HG03135 (cell line): ENCODE results near the gene HSPB1.
"Not testable (repeated sequence)": the region's sequence is repeated elsewhere in the genome, so short reads cannot be mapped to it uniquely, and the experiment has no call there.

Experiments
- ATAC-seq: cut with Tn5 transposase; IDR thresholded peaks from one replicate; pipeline ENCODE4 v1.9.1; 2021; ENCODE audit warnings: mild to moderate bottlenecking, moderate library complexity; ENCODE audit not compliant: unreplicated experiment

HSPB1 gene

DNA sequence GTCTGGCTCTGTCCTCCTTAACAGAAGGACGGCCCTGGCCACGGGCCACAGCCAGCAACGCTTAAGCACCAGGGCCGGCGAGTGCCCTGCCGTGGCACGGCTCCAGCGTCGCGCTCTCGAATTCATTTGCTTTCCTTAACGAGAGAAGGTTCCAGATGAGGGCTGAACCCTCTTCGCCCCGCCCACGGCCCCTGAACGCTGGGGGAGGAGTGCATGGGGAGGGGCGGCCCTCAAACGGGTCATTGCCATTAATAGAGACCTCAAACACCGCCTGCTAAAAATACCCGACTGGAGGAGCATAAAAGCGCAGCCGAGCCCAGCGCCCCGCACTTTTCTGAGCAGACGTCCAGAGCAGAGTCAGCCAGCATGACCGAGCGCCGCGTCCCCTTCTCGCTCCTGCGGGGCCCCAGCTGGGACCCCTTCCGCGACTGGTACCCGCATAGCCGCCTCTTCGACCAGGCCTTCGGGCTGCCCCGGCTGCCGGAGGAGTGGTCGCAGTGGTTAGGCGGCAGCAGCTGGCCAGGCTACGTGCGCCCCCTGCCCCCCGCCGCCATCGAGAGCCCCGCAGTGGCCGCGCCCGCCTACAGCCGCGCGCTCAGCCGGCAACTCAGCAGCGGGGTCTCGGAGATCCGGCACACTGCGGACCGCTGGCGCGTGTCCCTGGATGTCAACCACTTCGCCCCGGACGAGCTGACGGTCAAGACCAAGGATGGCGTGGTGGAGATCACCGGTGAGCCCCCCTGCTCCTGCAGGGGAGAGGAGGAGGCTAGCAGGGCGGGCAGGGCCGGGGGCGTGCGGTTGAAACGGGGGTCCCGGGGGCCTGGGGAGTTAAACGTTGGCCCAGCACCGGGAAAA is at the start of gene HSPB1:
TSS of gene HSPB1 (plus strand) at position 327 of the 855 bp plus-strand sequence. CDS start at position 367, 40 bp downstream.
- peak; percentile 51 for ATAC-seq

DNA sequence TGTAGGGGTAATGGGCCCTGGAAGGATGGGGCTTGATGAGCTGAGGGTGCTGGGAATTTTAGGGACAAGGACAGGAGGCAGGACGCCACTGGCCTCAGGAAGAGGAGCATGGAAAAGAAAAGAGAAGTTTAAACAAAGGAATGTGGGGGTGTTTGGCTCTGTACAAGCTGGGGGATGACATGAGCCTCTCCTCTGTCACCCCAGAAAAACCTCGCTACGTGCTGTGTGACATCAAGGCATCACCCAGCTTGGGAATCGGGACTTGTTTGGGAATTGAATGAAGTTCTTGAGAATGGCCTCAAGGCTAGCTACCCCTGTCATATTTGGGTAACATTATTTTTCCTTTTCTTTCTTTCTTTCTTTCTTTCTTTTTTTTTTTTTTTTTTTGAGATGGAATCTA is 47.7 kb upstream of the HSPB1 start:
- ATAC-seq, result no peak

DNA sequence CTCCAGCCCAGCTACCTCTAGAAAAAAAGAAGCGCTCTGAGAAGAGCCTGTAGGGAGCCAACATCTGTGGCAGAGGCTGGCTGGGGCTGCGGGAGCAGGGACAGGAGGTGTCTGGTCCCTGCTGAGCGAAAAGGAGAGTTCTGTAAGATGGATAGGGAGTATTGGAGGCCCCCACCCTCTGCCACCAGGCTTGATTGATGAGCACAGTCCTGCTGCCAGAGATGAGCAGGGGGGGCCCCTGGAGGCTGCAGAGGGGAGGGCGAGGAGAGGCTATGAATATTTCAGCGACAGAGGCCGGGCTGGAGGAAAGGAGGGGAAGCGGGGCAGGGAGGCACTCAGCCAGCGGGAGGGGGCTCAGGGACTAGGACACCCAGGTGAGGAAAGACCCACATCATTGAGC is 44.5 kb upstream of the HSPB1 start:
- ATAC-seq, result no peak

DNA sequence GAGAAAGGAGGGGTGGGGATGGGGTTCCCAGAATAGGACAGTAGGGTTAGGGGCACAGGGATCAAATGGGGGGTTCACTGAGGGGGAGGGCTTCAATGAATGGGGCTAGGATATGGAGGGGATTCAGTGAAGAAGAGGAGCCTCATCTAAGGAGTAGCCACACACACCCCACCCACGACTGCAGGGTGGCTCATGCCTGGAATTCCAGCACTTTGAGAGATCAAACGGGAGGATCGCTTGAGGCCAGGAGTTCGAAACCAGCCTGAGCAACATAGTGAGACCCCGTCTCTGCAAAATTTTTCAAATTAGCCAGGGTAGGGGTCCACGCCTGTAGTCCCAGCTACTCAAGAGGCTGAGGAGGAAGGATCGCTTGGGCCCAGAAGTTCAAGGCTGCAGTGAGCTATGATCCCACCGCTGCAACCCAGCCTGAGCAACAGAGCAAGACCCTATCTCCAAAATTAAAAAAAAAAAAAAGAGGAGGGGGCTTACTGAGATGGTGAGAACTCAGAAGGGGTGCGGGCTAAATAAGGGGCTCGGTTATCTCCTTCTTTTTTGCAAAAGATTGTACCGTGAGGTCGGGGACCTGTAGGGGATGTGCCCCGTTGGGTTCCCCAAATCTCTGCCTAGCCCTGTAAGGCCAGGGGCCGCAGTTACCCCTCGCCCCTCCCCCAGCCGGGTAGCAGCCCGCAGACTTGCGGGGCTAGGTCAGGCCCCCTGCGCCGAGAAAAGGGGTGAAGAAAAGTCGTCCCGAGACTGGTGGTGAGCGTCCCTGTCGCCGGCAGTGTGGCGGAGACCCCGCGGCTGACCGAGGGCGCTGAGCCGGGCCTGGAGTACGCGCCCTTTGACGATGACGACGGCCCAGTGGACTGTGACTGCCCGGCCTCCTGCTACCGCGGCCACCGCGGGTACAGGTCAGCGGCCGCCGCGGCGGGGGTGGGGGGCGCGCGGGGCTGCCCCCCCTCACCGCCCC is 43.1 kb upstream of the HSPB1 start:
- no peak for ATAC-seq

DNA sequence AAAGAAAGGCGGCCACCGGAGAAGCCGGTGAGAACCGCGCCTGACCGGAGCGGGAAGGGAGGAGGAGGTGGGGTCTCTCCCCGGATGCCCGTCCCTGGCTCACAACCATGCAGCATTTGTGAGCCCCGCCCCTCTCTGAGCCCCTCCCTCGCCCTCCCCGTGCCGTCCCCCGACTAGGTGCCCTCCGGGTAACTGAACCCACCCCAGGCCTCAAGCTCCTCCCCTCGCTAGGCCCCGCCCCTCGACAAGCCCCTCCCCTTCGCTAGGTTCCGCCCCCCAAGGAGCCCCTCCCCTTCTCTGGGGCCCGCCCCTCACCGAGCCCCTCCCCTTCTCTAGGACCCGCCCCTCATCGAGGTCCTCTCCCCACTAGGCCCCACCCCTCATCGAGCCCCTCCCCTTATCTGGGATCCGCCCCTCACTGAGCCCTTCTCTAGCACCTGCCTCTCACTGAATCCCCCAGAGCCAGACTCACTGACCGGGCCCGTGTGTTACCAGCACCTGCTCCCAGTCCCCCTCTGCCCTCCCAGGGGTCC is 42.2 kb upstream of the HSPB1 start:
- ATAC-seq, result no peak

DNA sequence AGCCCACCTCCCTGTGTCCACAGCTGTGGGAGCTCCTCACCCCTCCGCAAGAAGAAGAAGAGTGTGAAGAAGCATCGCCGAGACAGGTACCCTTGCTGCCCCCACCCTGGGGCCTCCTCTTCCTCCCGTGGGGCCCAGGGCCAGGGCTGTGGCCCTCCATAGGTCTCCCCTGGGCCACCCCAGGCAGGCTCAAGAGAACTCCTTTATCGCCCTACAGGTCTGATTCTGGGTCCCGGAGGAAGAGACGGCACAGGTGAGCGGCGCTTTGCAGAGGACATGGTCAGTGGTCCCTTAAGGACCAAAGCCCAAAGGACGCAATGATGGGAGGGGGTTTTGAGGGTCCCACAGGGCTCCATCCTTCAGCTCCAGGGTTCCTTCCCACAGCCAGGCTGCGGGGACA is 41.1 kb upstream of the HSPB1 start:
- ATAC-seq, result no peak

DNA sequence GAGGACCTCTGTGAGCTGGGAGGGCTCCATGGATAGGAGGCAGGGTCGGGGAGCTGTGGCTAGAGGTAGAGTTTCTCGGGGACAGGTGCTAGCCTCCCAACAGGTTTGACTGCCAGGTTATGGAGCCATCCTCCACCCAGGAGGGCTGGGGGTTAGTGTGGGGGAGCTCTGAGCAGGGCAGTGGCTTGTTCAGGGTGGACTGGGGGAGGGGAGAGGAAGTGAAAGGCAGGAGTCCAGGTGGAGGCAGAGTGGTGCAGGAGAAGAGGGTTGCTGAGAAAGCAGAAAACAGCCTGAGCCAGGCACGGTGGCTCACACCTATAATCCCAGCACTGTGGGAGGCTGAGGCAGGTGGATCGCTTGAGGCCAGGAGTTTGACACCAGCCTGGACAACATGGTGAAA is 40.5 kb upstream of the HSPB1 start:
- ATAC-seq, result no peak

DNA sequence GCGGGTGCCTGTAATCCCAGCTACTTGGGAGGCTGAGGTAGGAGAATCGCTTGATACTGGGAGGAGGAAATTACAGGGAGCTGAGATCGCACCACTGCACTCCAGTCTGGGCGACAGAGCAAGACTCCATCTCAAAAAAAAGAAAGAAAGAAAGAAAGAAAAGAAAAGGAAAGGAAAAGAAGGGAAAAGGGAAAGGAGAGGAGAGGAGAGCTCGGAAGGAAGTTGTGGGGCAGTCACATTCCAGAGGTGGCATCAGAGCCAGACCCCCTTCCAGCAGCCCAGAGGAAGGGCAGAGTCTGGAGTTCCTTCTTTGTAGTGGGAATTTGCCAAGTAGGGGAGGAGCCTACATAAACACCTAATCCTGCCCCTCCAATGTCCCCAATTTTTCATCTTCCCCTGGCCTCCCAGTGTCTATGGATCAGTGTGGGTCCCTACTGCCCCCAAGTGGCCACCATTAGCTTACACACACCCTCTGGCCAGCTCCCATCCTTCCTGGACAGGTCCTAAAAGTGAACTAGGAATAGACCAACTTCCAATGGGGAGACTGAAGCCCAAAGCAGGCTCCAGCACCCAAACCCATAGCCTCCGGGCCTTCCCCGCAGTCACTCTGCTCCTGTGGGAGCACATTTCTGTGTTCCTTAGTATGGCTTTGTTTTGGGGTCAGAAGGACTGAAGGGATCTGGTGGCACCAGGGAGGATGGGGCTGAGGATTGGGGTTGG is 39.6 kb upstream of the HSPB1 start:
- no peak for ATAC-seq

DNA sequence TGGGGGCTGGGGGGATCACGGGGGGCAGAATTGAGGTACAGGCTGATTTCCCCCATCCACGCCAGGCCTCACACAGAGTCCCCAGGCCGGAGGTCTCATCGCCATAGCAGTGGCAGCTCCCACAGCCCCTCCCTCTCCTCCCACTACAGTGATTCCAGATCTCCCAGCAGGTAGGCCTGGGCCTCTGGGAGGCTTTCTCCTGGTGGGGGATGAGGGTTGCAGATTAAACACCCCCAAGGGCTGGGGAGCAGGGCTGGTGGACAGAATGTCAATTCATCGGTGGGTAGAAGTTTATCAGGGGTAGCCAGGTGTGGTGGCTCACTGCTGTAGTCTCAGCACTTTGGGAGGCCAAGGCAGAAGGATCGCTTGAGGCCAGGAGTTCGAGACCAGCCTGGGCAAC is 37.2 kb upstream of the HSPB1 start:
- no peak for ATAC-seq

DNA sequence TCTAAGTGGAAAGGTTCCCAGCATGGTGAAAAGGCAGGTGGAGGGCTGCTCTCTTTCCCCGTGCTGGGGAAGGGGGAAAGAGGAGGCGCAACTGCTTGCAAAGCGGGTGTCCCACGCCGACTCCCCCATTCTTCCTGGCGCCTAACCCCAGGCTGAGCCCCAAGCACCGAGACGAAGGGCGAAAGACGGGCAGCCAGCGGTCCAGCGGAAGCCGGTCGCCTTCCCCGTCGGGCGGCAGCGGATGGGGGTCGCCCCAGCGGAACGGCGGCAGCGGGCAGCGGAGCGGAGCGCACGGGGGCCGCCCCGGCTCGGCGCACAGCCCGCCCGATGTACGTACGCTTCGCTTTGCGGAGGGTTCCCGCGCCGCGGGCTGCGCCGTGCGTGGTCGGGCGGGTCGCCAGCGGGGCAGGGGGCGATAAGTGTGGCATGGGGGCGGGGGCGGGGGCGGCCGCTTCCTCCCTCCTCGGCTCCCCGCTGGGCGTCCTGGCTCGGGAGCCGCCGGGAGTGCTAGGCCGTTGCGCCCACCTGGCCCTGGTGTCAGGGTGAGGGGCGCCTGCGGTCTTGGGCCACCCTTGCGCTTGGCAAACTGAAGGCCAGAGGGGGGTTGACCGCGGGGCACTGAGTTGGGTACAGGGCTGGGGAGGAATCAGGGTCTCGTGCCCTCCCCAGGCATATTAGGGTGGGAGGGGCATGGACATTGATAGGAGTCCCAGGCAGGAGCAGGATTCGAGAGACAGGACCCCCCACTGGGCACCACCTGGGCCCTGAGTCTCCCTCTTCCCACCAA is 35.2 kb upstream of the HSPB1 start:
- no peak for ATAC-seq

DNA sequence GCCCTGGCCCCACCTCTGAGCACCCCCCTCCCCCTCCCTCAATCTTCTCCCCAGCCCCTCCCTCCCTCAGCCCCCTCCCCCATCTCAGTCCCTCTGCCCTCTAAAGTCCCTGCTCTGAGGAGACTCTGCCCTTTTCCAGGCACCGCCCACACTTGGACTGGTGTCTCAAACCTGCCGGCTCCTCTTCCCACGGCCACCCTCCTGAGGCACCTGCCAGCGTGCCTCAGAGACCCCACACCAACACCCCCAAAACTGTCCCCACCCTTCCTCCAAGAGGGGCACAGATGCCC is 34.6 kb upstream of the HSPB1 start:
- no peak for ATAC-seq

DNA sequence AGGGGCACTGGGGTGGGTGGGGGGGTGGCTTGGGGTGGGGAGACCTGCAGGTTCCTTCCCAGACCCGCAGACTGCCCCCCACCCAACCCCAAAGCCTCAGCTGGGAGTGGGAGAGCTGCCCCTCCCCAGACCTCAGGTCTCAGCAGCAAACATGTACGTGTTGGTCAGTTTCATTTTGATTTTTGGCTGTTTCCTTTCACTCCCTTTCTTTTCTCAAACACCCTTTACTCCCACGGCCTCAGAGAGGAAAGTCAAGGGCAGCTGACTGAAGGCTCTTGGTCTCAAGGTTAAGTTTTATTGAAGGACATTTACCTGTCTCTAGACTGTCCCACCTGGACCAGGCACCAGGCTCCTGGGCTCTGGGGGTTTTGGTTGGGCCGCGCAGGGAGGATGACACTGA is 34.1 kb upstream of the HSPB1 start:
- ATAC-seq, result no peak

DNA sequence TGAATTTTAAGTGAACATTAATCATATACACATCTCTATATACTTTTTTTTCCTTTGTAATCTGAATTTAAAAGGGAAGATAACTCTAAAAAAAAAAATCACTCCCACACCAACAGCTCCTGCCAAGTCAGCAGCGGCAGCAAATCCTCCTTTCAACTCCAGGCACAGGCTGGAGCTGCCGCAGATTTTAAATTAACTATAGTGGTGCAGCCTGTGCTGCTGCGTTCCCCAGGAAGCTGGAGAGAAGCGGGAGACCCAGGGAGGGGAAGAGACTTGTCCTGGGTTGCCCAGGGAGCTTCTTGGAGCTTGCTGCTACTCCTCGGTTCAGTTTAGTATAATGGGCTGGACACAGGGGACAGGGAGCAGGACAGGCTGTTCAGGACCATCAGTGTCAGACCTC is 32.6 kb upstream of the HSPB1 start:
- no peak for ATAC-seq

DNA sequence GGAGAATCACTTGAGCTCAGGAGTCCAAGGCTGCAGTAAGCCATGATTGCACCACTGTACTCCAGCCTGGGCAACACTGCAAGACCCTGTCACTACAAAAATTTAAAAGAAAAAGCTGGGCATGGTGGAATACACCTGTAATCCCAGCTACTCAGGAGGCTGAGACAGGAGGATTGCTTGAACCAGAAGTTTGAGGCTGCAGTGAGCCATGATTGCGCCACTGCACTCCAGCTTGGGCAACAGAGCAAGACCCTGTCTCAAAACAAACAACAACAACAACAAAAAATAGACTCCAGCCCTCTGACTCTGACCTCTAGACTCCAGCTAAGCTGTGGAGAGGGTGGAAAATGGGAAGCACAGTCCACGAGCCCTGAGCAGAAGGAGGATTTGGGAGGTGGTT is 31.1 kb upstream of the HSPB1 start:
- ATAC-seq, result not testable (repeated sequence)

DNA sequence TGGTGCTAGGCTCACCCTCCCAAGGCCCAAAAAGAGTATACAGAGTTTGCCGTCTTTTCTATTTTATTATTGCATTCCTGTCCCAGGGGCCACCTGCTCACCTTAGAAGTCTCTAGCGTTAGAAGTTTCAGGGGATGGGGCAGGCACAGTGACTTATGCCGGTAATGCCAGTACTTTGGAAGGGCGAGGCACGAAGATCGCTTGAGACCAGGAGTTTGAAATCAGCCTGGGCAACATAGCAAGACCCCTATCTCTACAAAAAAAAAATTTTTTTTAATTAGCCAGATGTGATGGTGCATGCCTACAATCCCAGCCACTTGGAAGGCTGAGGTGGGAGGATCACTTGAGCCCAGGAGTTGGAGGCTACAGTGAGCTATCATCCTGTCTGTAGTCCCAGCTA is 30.3 kb upstream of the HSPB1 start:
- no peak for ATAC-seq

DNA sequence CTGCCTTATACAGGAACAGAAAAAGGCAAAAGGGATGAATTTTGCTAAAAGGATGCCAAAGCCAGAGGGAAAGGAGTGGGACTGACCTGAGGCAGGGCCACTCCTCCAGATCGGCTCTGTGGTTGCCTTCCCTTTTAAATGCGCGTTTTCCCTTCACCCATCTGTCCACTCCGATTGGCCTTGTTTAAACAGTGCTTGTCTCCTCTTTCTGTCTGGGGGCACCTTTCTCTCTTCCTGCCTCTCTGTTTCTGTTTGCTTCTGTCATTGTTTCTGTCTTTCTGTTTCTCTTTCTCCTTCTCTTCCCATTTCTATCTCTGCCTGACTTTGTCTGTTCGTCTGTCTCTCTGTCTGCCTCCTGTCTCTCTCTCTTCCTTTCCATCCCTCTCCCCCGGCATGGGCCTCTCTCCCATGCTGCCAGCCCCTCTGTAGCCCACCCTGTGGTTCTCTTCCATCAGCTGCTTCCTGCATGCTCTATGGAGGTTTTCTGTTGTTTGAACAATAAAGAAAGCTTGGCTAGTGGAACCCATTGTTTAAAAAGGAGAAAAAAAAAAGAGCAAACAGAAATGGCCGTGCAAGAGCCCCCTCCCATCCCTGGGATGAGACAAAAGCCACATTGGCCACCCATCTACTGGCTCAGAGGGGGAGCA is 29.5 kb upstream of the HSPB1 start:
- ATAC-seq, result no peak

DNA sequence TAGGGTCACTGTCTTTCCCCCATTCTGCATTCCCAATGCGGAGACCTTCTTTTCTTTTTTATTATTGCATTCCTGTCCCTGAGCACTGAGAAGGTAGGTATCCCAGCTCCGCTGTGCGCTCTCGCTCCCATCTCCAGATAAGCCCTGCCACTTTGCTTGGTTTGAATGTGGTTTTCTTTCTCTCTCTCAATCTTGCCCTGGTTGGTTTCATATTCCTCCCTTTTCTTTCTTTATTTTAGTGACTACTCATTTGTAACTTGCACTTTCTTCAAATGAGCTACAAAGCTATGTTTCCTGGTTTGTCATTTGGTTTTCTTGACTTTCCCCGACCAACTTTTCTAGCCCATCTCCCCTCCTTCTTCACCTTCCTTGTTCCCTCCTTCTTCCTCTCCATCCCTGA is 29.0 kb upstream of the HSPB1 start:
- ATAC-seq, result no peak

DNA sequence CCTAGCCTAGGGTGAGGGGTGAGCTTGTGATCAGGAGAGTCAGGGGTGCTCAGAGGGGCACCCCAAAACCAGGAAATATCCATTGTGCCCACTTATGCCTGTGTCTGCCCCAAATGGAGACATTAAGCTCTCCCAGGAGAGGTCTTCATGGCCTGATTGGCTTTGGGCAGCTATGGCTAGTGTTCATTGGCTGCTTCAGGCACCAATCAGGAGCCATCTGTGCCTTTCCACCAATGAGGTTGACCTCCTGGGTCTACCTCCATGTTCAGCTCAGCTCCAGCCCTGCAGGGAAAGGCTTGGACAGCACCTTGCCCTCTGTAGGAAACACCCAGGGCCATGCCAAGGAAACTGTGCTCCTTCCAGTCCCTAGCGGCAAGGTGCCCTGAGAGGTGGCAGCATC is 23.9 kb upstream of the HSPB1 start:
- ATAC-seq, result no peak

DNA sequence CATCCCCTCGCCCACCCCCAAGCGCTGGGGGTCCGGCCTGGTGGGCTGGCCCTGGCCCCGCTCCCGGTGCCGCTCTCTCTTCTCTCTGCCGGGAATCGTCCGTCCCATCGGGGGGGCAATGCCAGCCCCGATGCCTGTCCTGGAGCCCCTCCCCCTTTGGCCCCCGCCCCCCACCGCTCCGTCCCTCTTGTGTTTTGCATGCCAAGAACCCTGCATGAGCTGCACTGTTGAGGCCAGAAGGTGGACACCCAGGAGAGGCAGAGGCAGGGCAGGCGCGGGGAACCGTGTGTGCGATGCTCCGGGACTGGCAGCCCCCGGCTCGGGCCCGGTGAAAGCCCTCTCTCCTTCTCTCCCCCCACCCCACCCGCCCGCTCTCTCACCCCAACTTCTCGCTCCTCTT is 22.1 kb upstream of the HSPB1 start:
- no peak for ATAC-seq
